Vagina (tissue), 2 donors: Measurements from ENCODE around the gene NTSR1. TPM values are rescaled to one million over a fixed set of nuclear protein-coding genes. Genes with fewer than 3 reads are reported as not detected.

Source experiments
- DNase-seq, 2 donors: peaks; one replicate each; pipeline ENCODE4 v3.0.0-alpha.2; 2017; ENCODE audit errors: extremely low spot score in 2 of 2
- H3K27ac ChIP-seq: fragments of 200-600 bp; sonication (generic); one replicate; pipeline ENCODE4 v1.5.1; 2019
- H3K27me3 ChIP-seq: fragments of 200-600 bp; sonication (generic); one replicate; pipeline ENCODE4 v1.5.1; 2019
- H3K36me3 ChIP-seq, 2 donors: fragments of 200-600 bp; sonication (generic); one replicate each; pipeline ENCODE4 v1.5.1; 2017 to 2019
- H3K4me1 ChIP-seq: fragments of 200-600 bp; sonication (generic); one replicate; pipeline ENCODE4 v1.5.1; 2019
- H3K4me3 ChIP-seq, 2 donors: fragments of 200-600 bp; sonication (generic); 1 replicate in 1 of 2; 2 replicates in 1 of 2; pipeline ENCODE4 v1.5.1; 2016 to 2019
- H3K9me3 ChIP-seq: fragments of 200-600 bp; sonication (generic); one replicate; pipeline ENCODE4 v1.5.1; 2019
- CTCF ChIP-seq, 3 experiments: fragments of 450-650 bp in 2 of 3; fragments of 200-600 bp in 1 of 3; sonication (generic) in 1 of 3; IDR thresholded peaks; one replicate each; pipeline ENCODE4 v1.5.1; 2017 to 2019; ENCODE audit warnings: antibody characterized with exemption in 3 of 3, mild to moderate bottlenecking in 2 of 3, moderate library complexity in 2 of 3
- POLR2A ChIP-seq, 2 donors: fragments of 450-650 bp; IDR thresholded peaks; one replicate each; pipeline ENCODE4 v1.6.1; 2017; ENCODE audit warnings: antibody characterized with exemption in 2 of 2, mild to moderate bottlenecking in 2 of 2, moderate library complexity in 2 of 2
- POLR2AphosphoS5 ChIP-seq, 2 donors: sonication (generic); formaldehyde crosslinking; IDR thresholded peaks; one replicate each; pipeline ENCODE4 v1.9.0; 2017; ENCODE audit warnings: antibody characterized with exemption in 2 of 2, mild to moderate bottlenecking in 2 of 2, low read depth in 1 of 2; ENCODE audit not compliant: insufficient read depth in 1 of 2
- intact Hi-C: fragments of 100-400 bp; cut with DNase I; formaldehyde crosslinking; loops from one replicate; pipeline ENCODE4 v1.15.1; 2023
- total RNA-seq: library from RNA; depleted of rRNA; stranded (reverse); fragments of >200 nt; gene quantifications from one replicate; pipeline ENCODE4 v1.2.3, GENCODE V29; 2016

NTSR1 gene
- total RNA-seq, 1 donor from 2014 or later, result 0.49 TPM

- intact Hi-C loops, result no loop called here
- Histone ChIP-seq H3K4me1 (peaks cover 8% of the 10 kb centered on the region), H3K36me3 (no peaks in the 10 kb centered on the region), H3K9me3 (no peaks in the 10 kb centered on the region), H3K4me3 (no peak overlapping the region), H3K27me3 (peaks cover under 1% of the 10 kb centered on the region), H3K27ac (no peak overlapping the region)
- DNase-seq, result no peak
- no peak for TF ChIP-seq CTCF (IDR thresholded peaks at IDR 0.05)
- no peak for TF ChIP-seq POLR2A (IDR thresholded peaks at IDR 0.05)
- no peak for TF ChIP-seq POLR2AphosphoS5 (IDR thresholded peaks at IDR 0.05; ENCODE audit: insufficient read depth in 1 of 2, low read depth in 1 of 2)
Measured at GRCh38 chr20:62702895-62703852, 5.5 kb upstream of the NTSR1 start.

DNA sequence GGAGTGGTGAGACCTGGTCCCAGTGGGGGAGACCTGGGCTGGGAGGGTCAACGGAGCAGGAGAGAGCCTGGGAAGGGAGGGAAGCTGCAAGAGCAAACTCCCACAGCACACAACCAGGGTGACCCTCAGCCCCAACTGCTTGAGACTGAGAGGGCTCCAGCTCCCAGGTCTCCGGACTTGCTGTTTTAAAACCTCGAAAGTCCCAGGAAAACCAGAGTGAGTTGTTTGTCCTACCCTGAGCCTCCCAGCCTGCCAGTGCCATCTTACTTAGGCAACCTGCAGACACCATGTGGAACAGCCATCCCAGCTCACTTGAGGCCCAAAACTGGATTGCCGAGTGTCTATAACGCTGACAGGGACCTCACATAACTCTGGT lies 4.8 kb upstream of the NTSR1 start:
- peaks cover 7% of the 10 kb centered on the region for H3K27me3 ChIP-seq
- H3K27ac ChIP-seq, result no peak overlapping the region
- H3K36me3 ChIP-seq, result no peaks in the 10 kb centered on the region
- H3K4me3 ChIP-seq, result no peak overlapping the region
- intact Hi-C loops, result no loop called here
- H3K4me1 ChIP-seq, result peaks cover 8% of the 10 kb centered on the region
- TF ChIP-seq POLR2A (IDR thresholded peaks at IDR 0.05), result no peak
- no peak for TF ChIP-seq CTCF (IDR thresholded peaks at IDR 0.05)
- TF ChIP-seq POLR2AphosphoS5 (IDR thresholded peaks at IDR 0.05; ENCODE audit: insufficient read depth in 1 of 2, low read depth in 1 of 2), result no peak
- no peaks in the 10 kb centered on the region for H3K9me3 ChIP-seq
- no peak for DNase-seq

DNA sequence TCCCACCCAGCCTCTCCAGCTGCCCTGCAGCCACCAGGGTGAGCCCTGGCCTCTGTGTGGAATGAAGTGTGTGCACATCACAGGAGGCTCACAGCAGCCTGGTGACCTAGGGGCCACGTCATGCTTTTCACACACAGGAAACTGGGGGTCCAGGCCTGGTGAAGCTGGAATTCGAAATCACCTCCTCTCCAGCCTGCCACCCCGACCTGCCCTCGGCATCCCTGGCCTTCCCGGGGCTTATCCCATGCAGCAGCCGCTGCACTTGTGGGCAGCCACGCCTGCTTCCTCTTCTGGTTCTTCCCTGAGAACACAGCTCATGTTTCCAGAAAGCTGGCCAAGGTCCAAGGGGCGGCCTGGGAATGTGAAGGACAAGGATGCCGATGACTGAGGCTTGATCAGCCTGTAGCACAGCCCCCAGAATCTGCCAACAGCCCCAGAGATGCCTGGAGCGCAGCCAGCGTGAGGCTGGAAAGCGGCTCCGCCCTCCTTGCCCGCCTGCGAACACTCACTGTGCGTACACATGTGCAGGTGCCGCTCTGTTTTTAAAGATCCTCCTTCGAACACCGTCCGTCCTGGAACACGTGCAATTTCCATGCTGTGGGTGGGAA lies 4.2 kb upstream of the NTSR1 start:
- no peak overlapping the region for H3K4me3 ChIP-seq
- no peaks in the 10 kb centered on the region for H3K36me3 ChIP-seq
- peaks cover 13% of the 10 kb centered on the region for H3K27me3 ChIP-seq
- no peak overlapping the region for H3K27ac ChIP-seq
- H3K4me1 ChIP-seq, result peaks cover 8% of the 10 kb centered on the region
- no peaks in the 10 kb centered on the region for H3K9me3 ChIP-seq
- intact Hi-C loops, result no loop called here
- no peak for DNase-seq
- TF ChIP-seq POLR2A (IDR thresholded peaks at IDR 0.05) (no peak), POLR2AphosphoS5 (IDR thresholded peaks at IDR 0.05; ENCODE audit: insufficient read depth in 1 of 2, low read depth in 1 of 2) (no peak), CTCF (IDR thresholded peaks at IDR 0.05) (no peak)

- Histone ChIP-seq H3K4me1 (peaks cover 8% of the 10 kb centered on the region), H3K27me3 (peaks cover 16% of the 10 kb centered on the region)
- TF ChIP-seq POLR2A (IDR thresholded peaks at IDR 0.05) (no peak), POLR2AphosphoS5 (IDR thresholded peaks at IDR 0.05; ENCODE audit: insufficient read depth in 1 of 2, low read depth in 1 of 2) (no peak), CTCF (IDR thresholded peaks at IDR 0.05) (no peak)
Measured at GRCh38 chr20:62705627-62706026, 3.0 kb upstream of the NTSR1 start.

DNA sequence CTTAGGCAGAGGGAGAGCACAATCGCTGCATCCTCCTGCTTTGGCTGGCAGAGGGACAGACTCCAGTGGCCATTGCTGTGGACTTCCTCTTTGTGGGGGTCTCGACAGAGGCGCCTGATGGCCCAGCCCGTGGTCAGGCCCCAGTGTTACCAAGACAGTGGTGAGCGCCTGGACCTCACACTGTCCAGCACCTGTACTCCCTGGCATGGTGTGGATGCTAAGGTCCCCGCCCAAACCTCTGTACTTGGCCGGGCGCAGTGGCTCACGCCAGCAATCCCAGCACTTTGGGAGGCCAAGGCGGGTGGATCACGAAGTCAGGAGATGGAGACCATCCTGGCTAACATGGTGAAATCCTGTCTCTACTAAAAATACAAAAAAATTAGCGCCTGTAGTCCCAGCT lies 2.3 kb upstream of the NTSR1 start:
- Histone ChIP-seq H3K27me3 (peaks cover 23% of the 10 kb centered on the region), H3K9me3 (no peaks in the 10 kb centered on the region), H3K36me3 (no peaks in the 10 kb centered on the region), H3K4me3 (no peak overlapping the region), H3K4me1 (peaks cover 8% of the 10 kb centered on the region), H3K27ac (no peak overlapping the region)
- intact Hi-C loops, result no loop called here
- no peak for DNase-seq
- no peak for TF ChIP-seq CTCF (IDR thresholded peaks at IDR 0.05)
- TF ChIP-seq POLR2A (IDR thresholded peaks at IDR 0.05), result no peak
- no peak for TF ChIP-seq POLR2AphosphoS5 (IDR thresholded peaks at IDR 0.05; ENCODE audit: insufficient read depth in 1 of 2, low read depth in 1 of 2)

More at GRCh38 chr20:62705627-62706026, 3.0 kb upstream of the NTSR1 start:
- Histone ChIP-seq H3K27ac (no peak overlapping the region), H3K9me3 (no peaks in the 10 kb centered on the region), H3K4me3 (no peak overlapping the region), H3K36me3 (no peaks in the 10 kb centered on the region)
- DNase-seq, result no peak
- intact Hi-C loops, result no loop called here
